ENCODE data around the gene TGFBI.
"Not testable (repeated sequence)": the region's sequence is repeated elsewhere in the genome, so short reads cannot be mapped to it uniquely, and the experiment has no call there.

Gene TGFBI

DNA sequence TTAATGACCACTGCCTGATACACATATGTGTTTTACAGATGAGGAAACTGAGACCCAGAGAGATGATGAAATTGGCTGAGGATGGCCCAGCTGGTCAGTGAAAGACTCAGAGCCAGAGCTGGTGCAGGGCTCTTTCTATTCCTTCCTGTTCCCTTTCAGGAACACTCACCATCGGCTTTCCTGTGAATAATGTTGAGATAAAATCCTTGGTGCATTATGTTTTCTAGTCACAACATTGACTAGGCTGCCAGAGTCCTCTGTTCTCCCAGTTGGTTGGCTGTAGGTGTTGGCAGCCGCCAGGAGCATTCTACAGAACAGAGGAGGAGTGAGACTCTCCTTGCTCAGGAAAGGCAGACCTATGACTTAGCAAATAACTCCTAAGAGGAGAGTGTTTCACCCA is 14.8 kb downstream of the TGFBI start:
- no peak for DNase-seq (ENCODE audit: insufficient read length, low spot score)
- no peak for FAIRE-seq

DNA sequence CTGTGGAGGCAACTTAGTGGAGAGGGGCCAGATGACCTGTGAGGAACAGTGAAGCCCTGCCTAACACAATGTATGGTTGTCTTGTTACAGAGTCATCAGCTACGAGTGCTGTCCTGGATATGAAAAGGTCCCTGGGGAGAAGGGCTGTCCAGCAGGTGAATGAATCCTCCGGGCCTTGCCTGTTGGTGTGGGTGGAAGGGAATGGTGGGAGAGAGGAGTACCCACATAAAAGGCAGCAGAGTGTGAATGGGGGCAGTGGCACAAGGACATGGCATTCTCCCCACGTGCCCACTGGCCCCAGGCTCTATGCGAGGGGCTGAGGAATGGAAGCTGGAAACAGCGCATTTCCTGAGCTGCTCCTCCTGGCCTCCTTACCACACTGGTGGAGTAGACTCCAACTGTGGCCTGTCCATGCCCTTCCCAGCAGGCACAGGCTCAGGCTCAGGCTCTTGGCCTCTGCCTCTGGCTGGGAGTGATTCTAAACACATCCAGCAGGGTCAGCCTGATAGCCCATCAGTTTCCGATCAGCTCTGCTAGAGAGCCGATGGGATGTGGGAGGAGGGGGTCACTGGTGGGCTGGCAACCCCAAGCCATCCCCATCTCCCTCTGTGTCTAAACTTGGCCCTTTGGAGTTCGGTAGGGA is 15.3 kb downstream of the TGFBI start:
- FAIRE-seq, result no peak

DNA sequence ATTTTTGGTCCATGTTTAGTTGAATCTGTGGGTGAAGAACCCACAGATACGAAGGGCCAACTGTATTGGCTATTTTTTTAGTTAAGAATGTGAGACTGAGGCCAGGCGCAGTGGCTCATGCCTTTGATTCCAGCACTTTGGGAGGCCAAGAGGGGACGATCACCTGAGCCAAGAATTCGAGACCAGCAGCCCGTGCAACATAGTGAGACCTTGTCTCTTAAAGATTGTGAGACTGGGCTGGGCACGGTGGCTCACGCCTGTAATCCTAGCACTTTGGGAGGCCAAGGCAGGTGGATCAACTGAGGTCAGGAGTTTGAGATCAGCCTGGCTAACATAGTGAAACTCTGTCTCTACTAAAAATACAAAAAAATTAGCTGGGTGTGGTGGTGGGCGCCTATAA is 16.2 kb downstream of the TGFBI start:
- DNase-seq (ENCODE audit: insufficient read length, low spot score); FAIRE-seq: not testable (repeated sequence)

More for the DNA sequence above, 15.3 kb downstream of the TGFBI start:
- DNase-seq (ENCODE audit: insufficient read length, low spot score), result no peak

DNA sequence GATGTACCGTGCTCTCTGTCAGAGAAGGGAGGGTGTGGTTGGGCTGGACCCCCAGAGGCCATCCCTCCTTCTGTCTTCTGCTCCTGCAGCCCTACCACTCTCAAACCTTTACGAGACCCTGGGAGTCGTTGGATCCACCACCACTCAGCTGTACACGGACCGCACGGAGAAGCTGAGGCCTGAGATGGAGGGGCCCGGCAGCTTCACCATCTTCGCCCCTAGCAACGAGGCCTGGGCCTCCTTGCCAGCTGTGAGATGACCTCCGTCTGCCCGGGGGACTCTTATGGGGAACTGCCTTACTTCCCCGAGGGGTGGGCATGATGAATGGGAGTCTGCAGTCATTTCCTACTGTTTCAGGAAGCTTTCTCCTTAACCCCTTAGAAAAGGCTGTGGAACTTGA is 17.5 kb downstream of the TGFBI start:
- no peak for DNase-seq (ENCODE audit: insufficient read length, low spot score)
- FAIRE-seq, result no peak

DNA sequence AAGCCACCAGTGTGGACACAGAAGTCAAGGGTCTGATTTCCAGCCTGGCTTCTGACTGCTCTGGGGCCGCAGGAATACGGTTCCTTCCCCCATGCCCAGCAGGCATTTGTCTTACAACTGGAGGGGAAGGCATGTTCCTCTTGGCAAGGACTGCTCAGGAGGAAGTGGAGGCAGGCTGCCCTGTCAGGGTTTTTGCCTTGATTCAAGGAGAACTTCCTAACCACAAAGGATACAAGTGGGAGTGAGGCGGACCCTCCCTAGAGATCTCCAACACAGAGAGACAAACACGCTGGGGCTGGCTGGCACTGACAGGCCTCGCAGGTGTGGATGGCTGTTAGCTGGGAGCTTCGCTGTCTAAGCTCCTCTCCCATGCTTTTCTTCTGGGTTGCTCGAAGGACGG is 19.1 kb downstream of the TGFBI start:
- FAIRE-seq (no peak), DNase-seq (ENCODE audit: insufficient read length, low spot score) (no peak)

DNA sequence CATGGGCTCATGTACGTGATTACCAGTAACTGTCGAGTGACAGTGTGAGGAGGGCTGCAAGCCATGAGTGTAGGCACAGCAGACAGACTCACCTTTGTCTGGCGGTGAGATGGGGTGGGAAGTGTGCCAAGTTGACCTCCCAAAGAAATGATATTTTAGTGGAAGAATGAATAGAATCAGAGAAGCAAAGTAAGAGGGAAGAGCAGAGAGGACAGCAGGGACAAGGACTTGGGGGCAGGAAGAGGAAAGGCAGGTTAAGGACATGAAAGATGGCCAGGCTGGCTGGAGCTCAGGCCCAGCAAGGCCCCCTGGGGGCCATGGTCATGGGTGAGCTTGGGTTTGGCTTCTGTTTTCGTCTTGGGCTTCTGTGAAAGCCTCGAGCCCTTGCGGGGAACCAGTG is 20.2 kb downstream of the TGFBI start:
- FAIRE-seq, result no peak
- DNase-seq (ENCODE audit: insufficient read length, low spot score), result no peak

DNA sequence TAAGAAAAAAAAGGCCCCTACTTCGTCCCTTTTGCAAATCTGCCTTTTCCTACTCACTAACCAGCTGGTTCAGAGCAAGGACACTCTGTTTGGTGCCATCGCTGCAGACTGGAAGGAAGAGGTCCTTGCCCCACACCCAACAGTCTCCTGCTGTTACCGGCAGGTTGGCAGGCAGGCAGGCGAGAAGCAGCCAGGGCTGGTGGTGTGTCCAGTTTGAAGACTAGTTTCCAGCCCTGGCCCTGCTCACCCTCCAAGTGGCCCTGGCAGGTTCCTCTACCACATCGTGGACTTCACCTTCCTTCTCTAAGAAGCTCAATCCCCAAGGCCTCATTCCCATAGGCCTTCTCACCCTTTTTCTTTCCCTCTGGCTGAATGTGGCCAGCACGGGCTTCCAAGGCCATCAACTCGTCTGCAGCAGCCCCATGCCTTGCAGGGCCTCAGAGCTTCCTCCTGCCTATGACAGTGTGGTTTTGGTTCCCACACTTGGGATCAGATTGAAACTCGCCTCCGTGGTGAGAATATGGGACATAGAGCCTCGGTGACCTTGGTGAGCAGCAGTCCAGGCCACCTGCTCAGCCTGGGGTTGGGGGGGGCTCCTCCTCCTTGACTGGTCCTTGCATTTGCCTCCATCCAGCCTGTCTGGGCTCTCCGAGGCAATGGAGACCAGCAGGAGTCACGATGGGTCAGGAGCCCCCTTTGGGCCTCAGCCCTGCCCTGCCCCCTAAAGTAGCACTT is 22.9 kb downstream of the TGFBI start:
- FAIRE-seq (no peak), DNase-seq (ENCODE audit: insufficient read length, low spot score) (no peak)

DNA sequence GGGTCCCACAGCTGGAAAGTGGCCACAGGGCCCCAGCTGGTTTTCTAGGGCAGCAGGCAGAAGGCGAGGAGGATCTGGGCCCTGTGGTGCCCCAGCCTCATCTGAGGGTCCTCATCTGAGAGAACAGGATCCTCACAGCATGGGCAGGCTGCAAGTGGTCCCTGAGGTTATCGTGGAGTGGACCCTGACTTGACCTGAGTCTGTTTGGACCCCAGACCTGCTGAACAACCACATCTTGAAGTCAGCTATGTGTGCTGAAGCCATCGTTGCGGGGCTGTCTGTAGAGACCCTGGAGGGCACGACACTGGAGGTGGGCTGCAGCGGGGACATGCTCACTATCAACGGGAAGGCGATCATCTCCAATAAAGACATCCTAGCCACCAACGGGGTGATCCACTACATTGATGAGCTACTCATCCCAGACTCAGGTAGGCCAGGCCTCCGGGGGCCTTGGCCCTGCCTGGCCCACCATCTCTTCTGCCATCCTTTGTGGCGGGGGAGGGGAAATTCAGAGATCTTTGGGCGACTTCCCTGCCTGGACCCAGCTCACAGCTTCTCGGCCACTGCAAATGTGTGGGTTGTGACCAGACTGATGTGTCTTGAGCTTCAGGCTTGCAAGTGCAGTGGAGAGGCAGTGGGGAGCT is 24.0 kb downstream of the TGFBI start:
- no peak for FAIRE-seq
- DNase-seq (ENCODE audit: insufficient read length, low spot score), result no peak

DNA sequence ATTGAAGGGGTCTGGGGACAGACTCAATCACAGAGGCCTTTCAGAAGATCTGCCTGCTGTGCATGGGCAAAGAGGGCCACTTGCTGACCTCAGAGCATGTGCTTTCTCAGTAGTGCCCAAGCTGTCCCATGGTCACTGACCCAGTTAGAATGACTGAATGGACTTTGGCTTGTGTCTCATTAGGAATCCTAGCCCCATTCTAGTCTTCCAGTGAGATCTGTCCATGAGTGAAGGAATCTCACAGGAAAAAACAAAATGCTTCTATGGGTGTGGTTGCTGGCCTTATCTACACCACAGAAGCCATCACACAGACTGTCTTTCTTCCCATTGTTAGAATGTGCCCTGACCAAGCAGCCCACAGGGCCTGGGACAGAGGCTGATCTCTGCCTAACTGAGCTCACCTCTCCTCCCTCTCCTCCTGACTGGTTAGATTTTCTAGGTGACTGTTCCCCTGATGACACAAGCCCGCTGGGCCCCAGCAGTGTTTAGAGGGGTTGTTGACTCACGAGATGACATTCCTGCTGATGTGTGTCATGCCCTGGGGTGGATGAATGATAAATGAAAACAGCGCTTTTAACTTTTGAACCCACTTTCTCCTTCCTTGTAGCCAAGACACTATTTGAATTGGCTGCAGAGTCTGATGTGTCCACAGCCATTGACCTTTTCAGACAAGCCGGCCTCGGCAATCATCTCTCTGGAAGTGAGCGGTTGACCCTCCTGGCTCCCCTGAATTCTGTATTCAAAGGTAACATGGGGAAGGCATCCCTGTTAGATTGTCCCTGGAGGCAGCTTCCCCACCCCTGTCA is 24.8 kb downstream of the TGFBI start:
- DNase-seq (ENCODE audit: insufficient read length, low spot score) (no peak), FAIRE-seq (no peak)

DNA sequence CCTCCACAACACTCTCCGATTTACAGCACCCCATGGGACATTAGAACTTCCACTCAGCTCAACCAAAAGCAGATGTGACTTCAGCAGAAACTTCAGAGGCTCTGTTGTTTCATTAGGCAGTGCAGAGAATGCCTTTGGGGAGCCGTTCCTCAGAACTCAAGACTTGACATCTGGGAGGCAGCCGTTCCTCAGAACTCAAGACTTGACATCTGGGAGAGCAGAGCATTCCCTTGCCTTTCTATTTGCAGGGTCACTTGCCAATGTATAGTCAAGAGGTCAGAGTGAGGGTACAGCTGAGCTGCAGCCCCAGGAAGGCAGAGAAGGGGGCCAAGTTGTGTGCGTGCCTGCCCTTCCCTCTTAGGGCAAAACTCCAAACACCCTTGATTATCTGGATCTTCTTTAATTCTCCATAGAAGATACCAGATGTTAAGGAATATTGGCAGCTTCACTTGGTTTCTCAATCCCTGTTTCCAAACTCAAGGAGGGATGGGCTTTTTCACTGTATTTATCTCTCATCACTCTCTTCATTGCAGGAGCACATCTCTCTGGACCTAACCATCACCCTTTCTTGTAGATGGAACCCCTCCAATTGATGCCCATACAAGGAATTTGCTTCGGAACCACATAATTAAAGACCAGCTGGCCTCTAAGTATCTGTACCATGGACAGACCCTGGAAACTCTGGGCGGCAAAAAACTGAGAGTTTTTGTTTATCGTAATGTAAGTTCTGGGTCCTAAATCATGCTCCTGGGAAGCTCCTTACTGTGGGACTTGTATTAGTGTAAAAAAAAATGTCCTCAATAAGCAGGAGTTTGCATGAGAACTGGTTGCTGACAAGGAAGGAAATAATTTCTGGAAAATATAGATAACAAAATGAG is 25.6 kb downstream of the TGFBI start:
- no peak for FAIRE-seq
- no peak for DNase-seq (ENCODE audit: insufficient read length, low spot score)

DNA sequence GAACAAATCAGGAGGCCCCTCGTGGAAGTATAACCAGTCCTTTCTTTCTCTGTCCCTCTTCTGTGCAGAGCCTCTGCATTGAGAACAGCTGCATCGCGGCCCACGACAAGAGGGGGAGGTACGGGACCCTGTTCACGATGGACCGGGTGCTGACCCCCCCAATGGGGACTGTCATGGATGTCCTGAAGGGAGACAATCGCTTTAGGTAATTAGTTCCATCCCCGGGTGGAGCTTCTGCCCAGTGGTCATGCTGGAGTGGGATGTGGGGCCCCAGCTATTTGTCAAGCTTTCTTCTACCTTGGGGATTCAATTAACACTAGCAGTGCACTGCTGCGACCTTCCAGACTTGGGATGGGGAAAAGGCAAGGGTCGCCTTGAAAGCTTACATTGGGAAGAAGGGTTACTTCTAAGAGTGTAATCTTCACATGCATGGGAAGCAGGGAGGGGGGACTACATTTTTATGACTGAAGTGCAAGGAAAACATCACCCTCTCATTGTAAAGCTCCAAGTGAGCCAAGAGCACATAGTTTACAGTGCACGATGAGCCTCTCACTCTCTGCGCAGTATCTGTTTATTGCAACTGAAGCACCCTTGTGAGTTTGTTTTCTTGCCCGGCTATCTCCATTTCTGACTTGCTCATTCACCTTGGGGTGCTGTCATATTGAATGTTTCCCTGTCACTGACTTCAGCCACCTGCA is 27.0 kb downstream of the TGFBI start:
- FAIRE-seq (no peak), DNase-seq (ENCODE audit: insufficient read length, low spot score) (no peak)

DNA sequence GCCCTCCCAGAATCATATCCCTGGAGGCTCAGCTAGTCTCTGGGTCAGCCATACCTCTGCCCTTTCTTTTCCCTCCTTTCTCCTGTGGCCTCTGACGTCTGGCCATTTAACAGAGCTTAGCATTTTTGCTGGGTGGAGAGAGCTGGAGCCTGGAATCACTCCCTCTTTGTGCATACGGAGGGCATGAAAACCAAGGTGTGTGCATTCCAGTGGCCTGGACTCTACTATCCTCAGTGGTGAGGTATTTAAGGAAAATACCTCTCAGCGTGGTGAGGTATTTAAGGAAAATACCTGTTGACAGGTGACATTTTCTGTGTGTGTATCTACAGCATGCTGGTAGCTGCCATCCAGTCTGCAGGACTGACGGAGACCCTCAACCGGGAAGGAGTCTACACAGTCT is 27.5 kb downstream of the TGFBI start:
- DNase-seq (ENCODE audit: insufficient read length, low spot score) (no peak), FAIRE-seq (no peak)

DNA sequence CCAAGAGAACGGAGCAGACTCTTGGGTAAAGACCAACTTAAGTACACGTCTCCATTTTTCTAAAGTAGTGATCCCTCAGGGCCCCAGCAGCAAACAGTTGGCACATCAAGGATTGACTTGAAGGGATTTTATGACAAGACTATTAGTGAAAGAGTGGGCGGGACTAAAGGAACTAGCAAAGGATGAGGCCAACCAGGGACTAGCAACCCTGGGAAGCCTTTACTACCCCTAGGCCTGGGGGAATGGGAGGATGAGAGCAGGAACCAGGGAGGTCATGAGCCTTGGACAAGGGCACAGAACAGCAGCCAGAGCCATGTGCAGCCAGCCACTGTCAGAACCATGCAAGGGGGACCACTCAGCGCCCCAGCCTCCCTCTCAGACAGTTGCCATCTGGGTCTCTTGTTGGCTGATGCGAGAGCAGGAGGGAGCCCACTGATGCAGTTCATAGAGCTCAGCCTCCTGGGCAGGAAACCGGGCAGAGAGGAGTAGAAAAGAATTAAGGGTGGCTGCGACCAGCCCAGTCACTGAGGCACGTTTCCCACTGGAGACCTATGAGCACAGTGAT is 28.1 kb downstream of the TGFBI start:
- no peak for DNase-seq (ENCODE audit: insufficient read length, low spot score)
- FAIRE-seq, result no peak

DNA sequence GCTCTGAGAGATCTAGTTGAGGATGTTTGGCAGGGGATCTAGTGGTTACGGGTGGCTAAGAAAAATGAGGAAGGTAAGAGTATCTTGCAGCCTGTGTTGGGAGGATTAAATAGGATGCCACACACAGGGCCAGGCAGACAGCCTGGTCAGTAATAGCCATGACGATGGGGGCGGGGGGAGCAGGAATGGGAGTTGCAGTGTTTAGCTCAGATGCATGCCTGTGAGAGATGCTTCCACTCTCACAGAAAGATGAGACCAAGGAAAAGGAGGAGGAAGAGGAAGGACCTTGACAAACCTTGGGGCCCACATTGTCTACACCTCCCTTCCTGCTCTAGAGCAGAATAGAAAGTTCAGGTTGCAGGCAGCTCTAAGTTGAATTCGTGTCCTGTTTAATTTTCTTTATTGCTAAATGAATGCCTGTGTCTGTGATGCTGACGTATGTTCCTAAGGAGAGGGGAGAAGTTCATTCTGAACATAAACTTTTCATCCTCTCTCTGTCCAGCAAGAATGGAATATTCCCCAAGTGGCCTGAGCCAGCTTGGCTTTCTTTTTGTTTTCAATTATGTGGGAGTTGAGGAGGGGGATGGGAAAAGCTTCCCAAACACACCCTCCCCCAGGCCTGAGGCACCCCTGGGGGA is 28.7 kb downstream of the TGFBI start:
- DNase-seq (ENCODE audit: insufficient read length, low spot score) (no peak), FAIRE-seq (no peak)

DNA sequence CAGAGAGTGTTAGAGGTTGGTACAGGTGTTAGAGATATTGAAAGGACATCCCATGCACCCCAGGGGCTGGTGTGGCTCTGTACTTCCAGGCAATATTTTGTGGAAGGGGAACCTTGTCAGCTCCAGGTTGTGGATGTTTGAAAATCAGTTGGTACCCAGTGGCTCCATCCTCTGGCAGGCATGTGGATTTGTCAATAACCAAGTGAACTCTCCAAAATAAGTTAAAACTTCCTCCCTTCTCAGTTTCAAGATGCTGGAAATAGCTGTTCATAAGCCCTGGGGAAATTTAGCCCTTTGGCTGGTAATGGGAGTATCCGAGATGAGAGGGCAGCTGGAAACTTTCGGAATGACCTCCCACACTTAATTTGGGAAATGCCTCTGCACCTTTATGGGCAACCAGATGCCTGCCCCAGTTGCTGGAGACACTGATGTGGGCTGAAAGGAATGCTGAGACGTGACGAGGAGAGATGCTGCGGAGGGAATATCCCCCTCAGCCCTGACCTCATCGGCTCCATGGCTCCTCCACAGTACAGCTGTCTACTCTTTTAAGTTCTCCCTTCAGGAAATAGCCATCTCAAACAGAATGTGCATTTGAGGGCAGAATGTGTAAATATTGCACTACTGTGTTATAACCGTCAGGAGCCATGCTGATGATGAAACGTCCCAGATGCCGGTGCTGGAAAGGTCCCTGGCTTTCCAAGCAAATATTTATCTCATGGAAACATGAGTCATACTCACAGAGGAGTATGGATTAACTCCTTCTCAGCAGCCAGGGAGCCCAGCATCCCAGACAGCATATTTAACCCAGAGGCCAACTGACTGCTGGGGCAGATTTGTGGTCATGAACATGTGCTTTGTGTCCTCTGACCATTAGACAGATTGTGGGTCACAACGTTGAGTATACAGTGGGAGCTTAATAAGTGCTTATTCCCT is 29.5 kb downstream of the TGFBI start:
- DNase-seq (ENCODE audit: insufficient read length, low spot score), result no peak
- no peak for FAIRE-seq

DNA sequence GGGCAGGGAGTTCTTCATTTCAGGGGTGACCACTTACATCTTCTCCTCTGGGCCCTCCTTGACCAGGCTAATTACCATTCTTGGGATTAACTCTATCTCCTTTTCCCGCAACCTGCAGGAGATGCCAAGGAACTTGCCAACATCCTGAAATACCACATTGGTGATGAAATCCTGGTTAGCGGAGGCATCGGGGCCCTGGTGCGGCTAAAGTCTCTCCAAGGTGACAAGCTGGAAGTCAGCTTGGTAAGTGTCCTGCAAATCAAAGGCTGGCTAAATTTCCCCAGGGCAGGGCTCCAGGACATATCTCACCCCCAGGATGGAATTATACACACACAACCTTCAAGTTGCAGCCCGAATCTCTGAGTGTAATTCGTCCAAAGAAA is 30.2 kb downstream of the TGFBI start:
- FAIRE-seq (no peak), DNase-seq (ENCODE audit: insufficient read length, low spot score) (no peak)

DNA sequence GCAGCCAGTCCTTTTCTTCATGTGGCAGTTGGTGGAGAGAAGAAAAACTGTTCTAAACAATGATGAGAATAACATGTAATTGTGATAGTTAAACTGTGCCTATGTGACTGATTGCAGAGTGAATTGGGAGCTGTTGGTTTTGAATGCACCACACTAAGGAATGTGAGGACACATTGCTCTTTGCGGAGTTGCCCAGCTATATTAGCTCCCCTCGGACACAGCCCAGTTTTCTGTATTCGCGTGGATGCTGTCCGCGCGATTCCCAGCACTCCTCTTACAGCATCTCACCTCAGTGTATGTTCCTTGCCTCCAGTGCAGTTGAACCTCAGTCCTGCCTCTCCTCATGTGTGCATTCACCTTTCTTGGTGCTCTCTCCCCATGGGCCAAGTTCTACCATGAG is 32.2 kb downstream of the TGFBI start:
- DNase-seq (ENCODE audit: insufficient read length, low spot score), result no peak
- no peak for FAIRE-seq
